Daoy (cell line): ENCODE measurements around the gene ARID3C. TPM values are rescaled to one million over a fixed set of nuclear protein-coding genes. Genes with fewer than 3 reads are reported as not detected.
A peak's percentile ranks its signal among the peaks of the same experiment; 100 is the strongest.

ENCODE experiments used
- DNase-seq: peaks from one replicate; pipeline ENCODE4 v3.0.0-alpha.2; 2015; ENCODE audit warnings: low read depth
- total RNA-seq: library from RNA; depleted of rRNA; stranded (reverse); fragments of >200 nt; shearing (Covaris generic); gene quantifications from 2 replicates; pipeline ENCODE4 v1.2.3, GENCODE V29; 2014

ARID3C gene
- total RNA-seq, 1 experiment from 2014 or later, result not detected

GRCh38 chr9:34594177-34594576 is 34.7 kb downstream of the ARID3C start:
- no peak for DNase-seq

- DNase-seq, result peak; percentile 32
Observed at GRCh38 chr9:34592895-34593601, 35.8 kb downstream of the ARID3C start.

- DNase-seq, result no peak
Observed at GRCh38 chr9:34591917-34592866, 36.7 kb downstream of the ARID3C start.

- peak; percentile 90 for DNase-seq
Observed at GRCh38 chr9:34591248-34591916, 37.5 kb downstream of the ARID3C start.

GRCh38 chr9:34590381-34591247 is 38.3 kb downstream of the ARID3C start:
- peak; percentile 35 for DNase-seq

- peak; percentile 49 for DNase-seq
Observed at GRCh38 chr9:34589636-34590380, 39.1 kb downstream of the ARID3C start, which contains the start of gene CNTFR. Gene CNTFR (minus strand): TSS chr9:34589724. CDS start chr9:34568981, 20,743 bp downstream.

GRCh38 chr9:34588671-34589635 is 39.9 kb downstream of the ARID3C start:
- DNase-seq, result peak; percentile 15

GRCh38 chr9:34587271-34587670 is 41.6 kb downstream of the ARID3C start:
- DNase-seq, result no peak

- DNase-seq, result no peak
Observed at GRCh38 chr9:34585946-34586669, 42.8 kb downstream of the ARID3C start.

- DNase-seq, result no peak
Observed at GRCh38 chr9:34584970-34585369, 43.9 kb downstream of the ARID3C start.

GRCh38 chr9:34582787-34583186 is 46.1 kb downstream of the ARID3C start:
- no peak for DNase-seq

- no peak for DNase-seq
Observed at GRCh38 chr9:34581318-34581717, 47.5 kb downstream of the ARID3C start.

GRCh38 chr9:34580358-34580757 is 48.5 kb downstream of the ARID3C start:
- DNase-seq, result no peak

GRCh38 chr9:34579808-34580163 is 49.1 kb downstream of the ARID3C start:
- DNase-seq, result no peak

- DNase-seq, result no peak
Observed at GRCh38 chr9:34579104-34579807, 49.6 kb downstream of the ARID3C start.

GRCh38 chr9:34578241-34579103 is 50.4 kb downstream of the ARID3C start:
- DNase-seq, result peak; percentile 81
